22Rv1 (cell line): ENCODE results near the gene PRR3.
"Not testable (repeated sequence)": the region's sequence is repeated elsewhere in the genome, so short reads cannot be mapped to it uniquely, and the experiment has no call there.

ENCODE experiments used
- H3K27ac ChIP-seq: fragments of 450-650 bp; 2 replicates; pipeline ENCODE4 v1.5.1; 2017
- ZFX ChIP-seq: fragments of 450-650 bp; IDR thresholded peaks from 2 replicates; pipeline ENCODE4 v1.6.1; 2017; ENCODE audit warnings: antibody characterized with exemption, borderline replicate concordance
- TF ChIP-seq, protein P1 (sequence below): fragments of 450-650 bp; IDR thresholded peaks from 2 replicates; pipeline ENCODE4 v1.5.1; 2017; ENCODE audit warnings: mild to moderate bottlenecking

PRR3 gene

DNA sequence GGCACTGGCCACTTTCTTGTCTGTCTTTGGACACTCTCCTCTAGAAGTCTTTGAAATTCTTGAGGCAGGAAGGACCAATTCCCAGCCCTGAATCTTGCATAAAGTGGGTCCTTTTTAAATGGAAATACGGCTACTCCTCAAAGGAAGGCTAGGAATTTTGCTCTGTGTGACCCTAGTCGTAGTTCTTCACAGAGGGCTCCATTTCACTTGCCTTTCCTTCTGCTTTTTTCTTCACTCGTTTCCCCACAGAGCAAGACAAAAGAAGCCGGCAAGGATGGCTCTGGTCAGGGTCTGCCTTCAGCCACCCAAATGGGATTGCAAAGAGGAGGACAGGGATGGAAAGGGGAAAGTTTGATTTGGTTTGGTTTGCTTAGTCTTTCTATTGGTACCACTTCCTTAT, 42.0 kb upstream of the PRR3 start:
- TF ChIP-seq, protein P1, sequence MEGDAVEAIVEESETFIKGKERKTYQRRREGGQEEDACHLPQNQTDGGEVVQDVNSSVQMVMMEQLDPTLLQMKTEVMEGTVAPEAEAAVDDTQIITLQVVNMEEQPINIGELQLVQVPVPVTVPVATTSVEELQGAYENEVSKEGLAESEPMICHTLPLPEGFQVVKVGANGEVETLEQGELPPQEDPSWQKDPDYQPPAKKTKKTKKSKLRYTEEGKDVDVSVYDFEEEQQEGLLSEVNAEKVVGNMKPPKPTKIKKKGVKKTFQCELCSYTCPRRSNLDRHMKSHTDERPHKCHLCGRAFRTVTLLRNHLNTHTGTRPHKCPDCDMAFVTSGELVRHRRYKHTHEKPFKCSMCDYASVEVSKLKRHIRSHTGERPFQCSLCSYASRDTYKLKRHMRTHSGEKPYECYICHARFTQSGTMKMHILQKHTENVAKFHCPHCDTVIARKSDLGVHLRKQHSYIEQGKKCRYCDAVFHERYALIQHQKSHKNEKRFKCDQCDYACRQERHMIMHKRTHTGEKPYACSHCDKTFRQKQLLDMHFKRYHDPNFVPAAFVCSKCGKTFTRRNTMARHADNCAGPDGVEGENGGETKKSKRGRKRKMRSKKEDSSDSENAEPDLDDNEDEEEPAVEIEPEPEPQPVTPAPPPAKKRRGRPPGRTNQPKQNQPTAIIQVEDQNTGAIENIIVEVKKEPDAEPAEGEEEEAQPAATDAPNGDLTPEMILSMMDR: no peak
- TF ChIP-seq ZFX: no peak
- H3K27ac ChIP-seq: no peak overlapping the region

DNA sequence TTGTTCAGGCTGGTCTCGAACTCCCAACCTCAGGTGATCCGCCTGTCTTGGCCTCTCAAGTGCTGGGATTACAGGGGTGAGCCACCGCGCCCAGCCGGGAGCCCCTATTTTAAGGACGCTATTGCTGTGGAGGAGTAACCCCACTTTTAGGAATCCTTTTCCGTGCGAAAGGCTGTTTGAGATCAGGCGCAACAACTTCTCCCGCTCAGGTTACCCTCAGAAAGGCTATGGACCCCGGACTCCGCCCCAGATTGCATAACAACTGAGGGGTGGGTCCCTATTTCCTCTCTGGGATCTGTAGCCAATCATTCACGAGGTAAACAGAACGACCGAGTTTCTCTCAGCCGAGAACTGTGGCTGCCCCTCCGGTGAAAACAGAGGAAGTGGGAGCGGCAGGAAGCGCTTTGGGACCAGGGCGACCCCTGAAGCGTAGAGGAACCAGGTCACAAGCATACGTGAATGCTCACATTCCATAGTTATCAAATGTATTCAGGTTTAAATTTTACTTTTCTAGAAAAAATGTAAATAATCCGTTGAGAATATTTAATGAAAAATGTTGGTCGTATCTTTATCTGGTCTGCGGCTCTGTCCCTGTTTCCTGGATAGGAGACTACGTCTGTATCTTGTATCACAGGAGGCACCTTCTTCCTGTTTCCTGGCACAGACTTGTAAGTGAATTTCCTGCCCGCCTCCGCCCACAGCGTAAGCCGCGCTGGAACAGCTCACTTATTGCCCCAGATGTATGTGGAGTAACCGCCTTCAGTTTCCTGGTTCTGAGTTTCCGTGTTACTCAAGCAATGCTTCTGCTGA, 40.9 kb upstream of the PRR3 start:
- TF ChIP-seq ZFX: no peak
- TF ChIP-seq, protein P1: no peak
- H3K27ac ChIP-seq: peak overlapping the region; percentile 73

DNA sequence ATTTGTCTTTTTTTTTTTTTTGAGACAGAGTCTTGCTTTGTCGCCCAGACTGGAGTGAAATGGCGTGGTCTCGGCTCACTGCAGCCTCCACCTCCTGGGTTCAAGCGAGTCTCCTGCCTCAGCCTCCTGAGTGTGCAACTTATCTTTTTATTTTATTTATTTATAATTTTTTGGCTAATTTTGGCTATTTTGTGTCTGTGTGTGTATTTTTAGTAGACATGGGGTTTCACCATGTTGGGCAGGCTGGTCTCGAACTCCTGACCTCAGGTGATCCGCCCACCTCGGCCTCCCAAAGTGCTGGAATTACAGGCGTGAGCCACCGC, 40.4 kb upstream of the PRR3 start:
- H3K27ac ChIP-seq: peak overlapping the region; percentile 73

DNA sequence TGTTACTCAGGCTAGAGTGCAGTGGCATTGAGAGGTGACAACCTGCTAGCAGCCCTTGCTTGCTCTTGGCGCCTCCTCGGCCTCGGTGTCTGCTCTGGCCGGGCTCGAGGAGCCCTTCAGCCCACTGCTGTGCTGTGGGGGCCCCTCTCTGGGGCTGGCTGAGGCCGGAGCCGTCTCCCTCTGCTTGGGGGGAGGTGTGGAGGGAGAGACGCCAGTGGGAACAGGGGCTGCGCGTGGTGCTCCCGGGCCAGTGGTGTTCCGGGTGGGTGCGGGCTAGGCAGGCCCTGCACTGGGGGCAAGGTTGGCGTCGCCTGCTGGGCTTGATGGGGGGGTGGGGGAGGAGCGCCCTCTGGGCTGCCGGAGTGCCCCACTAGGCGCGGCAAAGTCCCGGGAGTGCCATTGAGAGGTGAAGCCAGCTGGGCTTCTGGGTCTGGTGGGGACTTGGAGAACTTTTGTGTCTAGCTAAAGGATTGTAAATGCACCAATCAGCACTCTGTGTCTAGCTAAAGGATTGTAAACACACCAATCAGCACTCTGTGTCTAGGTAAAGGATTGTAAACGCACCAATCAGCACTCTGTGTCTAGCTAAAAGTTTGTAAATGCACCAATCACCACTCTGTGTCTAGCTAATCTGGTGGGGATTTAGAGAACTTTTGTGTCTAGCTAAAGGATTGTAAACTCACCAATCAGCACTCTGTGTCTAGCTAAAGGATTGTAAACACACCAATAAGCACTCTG, 39.2 kb upstream of the PRR3 start:
- not testable (repeated sequence) for H3K27ac ChIP-seq

DNA sequence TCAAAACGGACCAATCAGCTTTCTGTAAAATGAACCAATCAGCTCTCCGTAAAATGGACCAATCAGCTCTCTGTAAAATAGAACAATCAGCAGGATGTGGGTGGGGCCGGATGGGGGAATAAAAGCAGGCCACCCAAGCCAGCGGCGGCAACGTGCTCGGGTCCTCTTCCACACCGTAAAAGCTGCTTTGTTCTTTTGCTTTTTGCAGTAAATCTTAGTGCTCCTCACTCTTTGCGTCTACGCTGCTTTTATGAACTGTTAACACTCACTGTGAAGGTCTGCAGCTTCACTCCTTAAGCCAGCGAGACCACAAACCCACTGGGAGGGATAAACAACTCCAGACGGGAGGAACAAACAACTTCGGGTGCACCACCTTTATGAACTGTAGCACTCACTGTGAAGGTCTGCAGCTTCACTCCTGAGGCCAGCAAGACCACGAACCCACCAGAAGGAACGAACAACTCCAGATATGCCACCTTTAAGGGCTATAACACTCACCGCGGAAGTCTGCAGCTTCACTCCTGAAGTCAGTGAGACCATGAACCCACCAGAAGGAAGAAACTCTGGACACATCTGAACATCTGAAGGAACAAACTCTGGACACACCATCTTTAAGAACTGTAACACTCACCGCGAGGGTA, 38.5 kb upstream of the PRR3 start:
- not testable (repeated sequence) for H3K27ac ChIP-seq

DNA sequence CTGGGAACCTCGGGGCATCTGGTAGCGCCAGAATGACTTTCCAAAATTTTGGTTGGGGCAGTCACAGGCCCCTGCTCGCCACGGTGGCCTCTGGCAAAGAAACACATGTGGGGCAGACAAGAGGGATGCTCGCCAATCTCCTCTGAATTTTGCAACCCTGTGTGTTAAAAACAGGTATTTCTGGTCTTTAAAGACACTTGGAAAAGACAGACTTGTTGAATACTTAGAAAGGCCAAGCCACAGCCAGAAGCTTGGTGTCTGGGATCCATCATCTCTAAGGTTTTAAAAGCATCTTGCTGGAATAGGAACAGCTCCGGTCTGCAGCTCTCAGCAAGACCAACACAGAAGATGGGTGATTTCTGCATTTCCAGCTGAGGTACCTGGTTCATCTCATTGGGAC, 36.6 kb upstream of the PRR3 start:
- no peak overlapping the region for H3K27ac ChIP-seq

DNA sequence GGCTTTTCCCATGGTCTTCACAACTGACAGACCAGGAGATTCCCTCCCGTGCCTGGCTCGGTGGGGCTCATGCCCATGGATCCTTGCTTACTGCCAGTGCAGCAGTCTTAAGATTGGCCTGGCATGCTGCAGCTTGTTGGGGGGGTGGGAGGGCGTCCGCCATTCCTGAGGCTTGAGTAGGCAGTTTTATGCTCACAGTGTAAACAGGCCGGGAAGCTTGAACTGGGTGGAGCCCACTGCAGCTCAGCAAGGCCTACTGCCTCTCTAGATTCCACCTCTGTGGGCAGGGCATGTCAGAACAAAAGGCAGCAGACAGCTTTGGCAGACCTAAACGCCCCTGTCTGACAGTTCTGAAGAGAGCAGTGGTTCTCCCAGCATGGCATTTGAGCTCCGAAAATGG, 36.0 kb upstream of the PRR3 start:
- not testable (repeated sequence) for H3K27ac ChIP-seq

More for the DNA sequence above, 36.6 kb upstream of the PRR3 start:
- TF ChIP-seq ZFX: no peak
- TF ChIP-seq, protein P1: no peak

DNA sequence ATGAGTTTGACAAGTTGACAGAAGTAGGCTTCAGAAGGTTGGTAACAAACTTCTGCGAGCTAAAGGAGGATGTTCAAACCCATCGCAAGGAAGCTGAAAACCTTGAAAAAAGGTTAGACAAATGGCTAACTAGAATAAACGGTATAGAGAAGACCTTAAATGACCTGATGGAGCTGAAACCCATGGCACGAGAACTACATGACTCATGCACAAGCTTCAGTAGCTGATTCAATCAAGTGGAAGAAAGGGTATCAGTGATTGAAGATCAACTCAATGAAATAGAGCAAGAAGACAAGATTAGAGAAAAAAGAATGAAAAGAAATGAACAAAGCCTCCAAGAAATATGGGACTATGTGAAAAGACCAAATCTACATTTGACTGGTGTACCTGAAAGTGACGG, 35.1 kb upstream of the PRR3 start:
- H3K27ac ChIP-seq: not testable (repeated sequence)

DNA sequence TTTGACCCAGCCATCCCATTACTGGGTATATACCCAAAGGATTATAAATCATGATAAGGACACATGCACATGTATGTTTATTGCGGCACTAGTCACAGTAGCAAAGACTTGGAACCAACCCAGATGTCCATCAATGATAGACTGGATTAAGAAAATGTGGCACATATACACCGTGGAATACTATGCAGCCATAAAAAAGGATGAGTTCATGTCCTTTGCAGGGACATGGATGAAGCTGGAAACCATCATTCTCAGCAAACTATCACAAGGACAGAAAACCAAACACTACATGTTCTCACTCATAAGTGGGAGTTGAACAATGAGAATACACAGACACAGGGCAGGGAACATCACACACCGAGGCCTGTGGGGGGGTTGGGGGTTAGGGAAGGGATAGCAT, 30.7 kb upstream of the PRR3 start:
- not testable (repeated sequence) for H3K27ac ChIP-seq

DNA sequence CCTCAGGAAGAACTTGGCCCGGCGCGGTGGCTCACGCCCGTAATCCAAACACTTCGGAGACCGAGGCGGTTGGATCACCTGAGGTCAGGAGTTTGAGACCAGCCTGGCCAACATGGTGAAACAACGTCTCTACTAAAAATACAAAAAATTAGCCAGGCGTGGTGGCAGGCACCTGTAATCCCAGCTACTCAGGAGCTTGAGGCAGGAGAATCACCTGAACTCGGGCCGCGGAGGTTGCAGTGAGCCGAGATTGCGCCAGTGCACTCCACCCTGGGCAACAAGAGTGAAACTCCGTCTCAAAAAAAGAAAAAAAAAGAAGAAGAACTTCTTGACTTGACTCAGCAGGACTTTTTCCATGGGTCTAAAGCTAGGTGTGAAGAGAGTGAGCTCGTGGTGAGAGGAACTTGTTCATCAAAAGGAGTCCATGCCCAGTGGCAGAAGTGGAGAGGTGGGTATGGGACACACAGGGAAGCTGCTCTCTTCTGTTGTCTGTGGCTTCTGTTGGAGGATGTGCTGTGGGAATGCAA, 27.7 kb upstream of the PRR3 start:
- not testable (repeated sequence) for H3K27ac ChIP-seq

DNA sequence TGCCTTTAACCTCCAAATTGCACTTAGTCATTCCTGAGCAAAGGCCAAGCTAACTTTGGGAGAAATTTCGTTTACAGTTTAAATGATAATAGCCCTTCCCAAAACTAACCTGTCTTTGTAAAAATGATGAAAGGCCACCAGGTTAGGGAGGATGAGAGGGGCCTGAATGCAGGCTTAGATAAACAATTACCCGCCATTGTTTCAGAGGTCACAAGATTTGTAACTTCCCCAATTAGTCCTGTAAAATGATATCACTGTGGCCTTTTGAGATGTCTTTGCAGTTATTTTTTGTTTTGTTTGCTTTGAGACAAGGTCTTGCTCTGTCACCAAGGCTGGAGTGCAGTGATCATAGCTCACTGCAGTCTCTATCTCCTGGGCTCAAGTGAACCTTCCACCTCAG, 27.1 kb upstream of the PRR3 start:
- H3K27ac ChIP-seq: no peak overlapping the region
- no peak for TF ChIP-seq ZFX
- TF ChIP-seq, protein P1: no peak
